OCI-LY3 (cell line): Measurements from ENCODE around the gene SEC61A2.
A peak's percentile ranks its signal among the peaks of the same experiment; 100 is the strongest.

Source experiments
- H2AFZ ChIP-seq: fragments of 200-600, 300-600 bp; shearing (Covaris generic); 2 replicates; pipeline ENCODE4 v1.6.0; 2014; ENCODE audit warnings: antibody characterized with exemption, low read depth, low read length
- H3K27ac ChIP-seq: fragments of 200-600, 300-600 bp; sonication (generic); 2 replicates; pipeline ENCODE4 v1.5.1; 2014; ENCODE audit warnings: mild to moderate bottlenecking, low read length, moderate library complexity, mixed read lengths
- H3K27me3 ChIP-seq: fragments of 200-600, 300-600 bp; sonication (generic); 2 replicates; pipeline ENCODE4 v1.6.1; 2014; ENCODE audit warnings: low read depth, low read length, mixed read lengths
- H3K36me3 ChIP-seq: fragments of 200-600, 300-600 bp; sonication (generic); replicated peaks from 2 replicates; pipeline ENCODE3; 2014; ENCODE audit warnings: low read depth, low read length, mixed read lengths
- H3K4me1 ChIP-seq: fragments of 300-600, 200-600 bp; sonication (generic); 2 replicates; pipeline ENCODE4 v1.6.1; 2014; ENCODE audit warnings: low read length, mixed read lengths
- H3K4me2 ChIP-seq: fragments of 200-600, 300-600 bp; sonication (generic); 2 replicates; pipeline ENCODE4 v1.6.1; 2014; ENCODE audit warnings: low read length, mixed read lengths
- H3K4me3 ChIP-seq: fragments of 300-600, 200-600 bp; sonication (generic); 2 replicates; pipeline ENCODE4 v1.5.1; 2014; ENCODE audit warnings: antibody characterized with exemption, mild to moderate bottlenecking, low read length, moderate library complexity
- H3K79me2 ChIP-seq: fragments of 300-600, 200-600 bp; shearing (Covaris generic); 2 replicates; pipeline ENCODE4 v1.6.1; 2014; ENCODE audit warnings: mild to moderate bottlenecking, low read length, mixed read lengths
- H3K9ac ChIP-seq: fragments of 300-600, 200-600 bp; shearing (Covaris generic); 2 replicates; pipeline ENCODE4 v1.6.0; 2014; ENCODE audit warnings: mild to moderate bottlenecking, low read length, moderate library complexity
- H3K9me3 ChIP-seq: fragments of 200-600, 300-600 bp; shearing (Covaris generic); 2 replicates; pipeline ENCODE4 v1.6.1; 2014; ENCODE audit warnings: low read length, mixed read lengths; ENCODE audit not compliant: insufficient read depth
- H4K20me1 ChIP-seq: fragments of 200-600, 300-600 bp; sonication (generic); 2 replicates; pipeline ENCODE4 v1.6.1; 2016; ENCODE audit warnings: low read length, mixed read lengths; ENCODE audit not compliant: insufficient read depth
- EZH2phosphoT487 ChIP-seq: fragments of 200-600 bp; shearing (Covaris generic); IDR thresholded peaks from 2 replicates; pipeline ENCODE4 v1.6.1; 2018; ENCODE audit warnings: antibody characterized with exemption, mixed run types, low read depth
- TF ChIP-seq, protein P1 (sequence below): fragments of 200-600, 300-600 bp; sonication (generic); IDR thresholded peaks from 2 replicates; pipeline ENCODE4 v1.5.1; 2014; ENCODE audit warnings: antibody characterized with exemption, low read length, low read depth

Gene SEC61A2

DNA sequence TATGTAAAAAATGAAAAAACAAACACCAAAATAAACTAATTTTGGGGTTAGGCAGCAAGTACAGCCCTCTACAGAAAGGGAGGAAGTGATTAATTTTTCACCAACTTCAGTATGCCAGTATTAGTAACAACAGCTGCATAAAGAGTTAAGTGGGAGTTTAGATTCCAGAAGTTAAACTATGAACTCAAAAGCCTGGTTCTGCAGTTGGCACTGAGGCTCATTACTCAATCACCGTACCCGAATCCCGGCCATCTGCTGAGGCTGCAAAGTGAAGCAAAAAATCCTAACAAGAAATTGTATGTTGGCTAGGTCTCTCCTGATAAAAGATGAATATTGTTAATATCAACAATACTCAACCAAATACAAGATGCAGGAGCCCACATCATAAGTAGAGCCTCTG is 62.2 kb downstream of the SEC61A2 start:
- no peaks in the 10 kb centered on the region for H4K20me1 ChIP-seq
- H2AFZ ChIP-seq, result no peak overlapping the region
- H3K27ac ChIP-seq, result no peak overlapping the region
- no peak overlapping the region for H3K4me3 ChIP-seq
- H3K9me3 ChIP-seq, result no peaks in the 10 kb centered on the region
- H3K79me2 ChIP-seq, result peaks cover 86% of the 10 kb centered on the region
- no peaks in the 10 kb centered on the region for H3K27me3 ChIP-seq
- H3K4me1 ChIP-seq, result peaks cover 12% of the 10 kb centered on the region
- H3K36me3 ChIP-seq, result peaks cover 4% of the 10 kb centered on the region
- H3K4me2 ChIP-seq, result no peak overlapping the region
- TF ChIP-seq, protein P1, sequence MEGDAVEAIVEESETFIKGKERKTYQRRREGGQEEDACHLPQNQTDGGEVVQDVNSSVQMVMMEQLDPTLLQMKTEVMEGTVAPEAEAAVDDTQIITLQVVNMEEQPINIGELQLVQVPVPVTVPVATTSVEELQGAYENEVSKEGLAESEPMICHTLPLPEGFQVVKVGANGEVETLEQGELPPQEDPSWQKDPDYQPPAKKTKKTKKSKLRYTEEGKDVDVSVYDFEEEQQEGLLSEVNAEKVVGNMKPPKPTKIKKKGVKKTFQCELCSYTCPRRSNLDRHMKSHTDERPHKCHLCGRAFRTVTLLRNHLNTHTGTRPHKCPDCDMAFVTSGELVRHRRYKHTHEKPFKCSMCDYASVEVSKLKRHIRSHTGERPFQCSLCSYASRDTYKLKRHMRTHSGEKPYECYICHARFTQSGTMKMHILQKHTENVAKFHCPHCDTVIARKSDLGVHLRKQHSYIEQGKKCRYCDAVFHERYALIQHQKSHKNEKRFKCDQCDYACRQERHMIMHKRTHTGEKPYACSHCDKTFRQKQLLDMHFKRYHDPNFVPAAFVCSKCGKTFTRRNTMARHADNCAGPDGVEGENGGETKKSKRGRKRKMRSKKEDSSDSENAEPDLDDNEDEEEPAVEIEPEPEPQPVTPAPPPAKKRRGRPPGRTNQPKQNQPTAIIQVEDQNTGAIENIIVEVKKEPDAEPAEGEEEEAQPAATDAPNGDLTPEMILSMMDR, result no peak
- no peak for TF ChIP-seq EZH2phosphoT487
- no peak overlapping the region for H3K9ac ChIP-seq

DNA sequence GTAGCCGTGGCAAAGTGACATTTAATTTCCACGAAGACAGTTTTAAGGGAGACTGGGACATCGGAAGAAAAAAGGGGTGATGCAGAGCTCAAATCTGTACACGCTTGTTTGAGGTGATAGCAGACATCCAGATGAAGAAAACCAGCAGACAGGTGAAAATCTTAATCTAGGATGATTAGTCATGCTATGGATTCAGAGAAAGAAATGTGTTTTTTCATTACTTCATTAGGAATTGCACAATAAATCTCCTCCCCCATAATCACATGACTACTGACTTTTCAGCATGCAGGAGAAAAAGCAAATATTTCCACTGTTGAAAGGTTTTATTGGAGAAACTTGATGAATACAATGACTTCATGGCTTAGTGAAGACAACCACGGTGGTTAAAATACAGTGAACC is 63.7 kb downstream of the SEC61A2 start:
- H3K4me3 ChIP-seq, result no peak overlapping the region
- H3K4me1 ChIP-seq, result peaks cover 17% of the 10 kb centered on the region
- H3K27me3 ChIP-seq, result no peaks in the 10 kb centered on the region
- H3K9ac ChIP-seq, result no peak overlapping the region
- no peak overlapping the region for H2AFZ ChIP-seq
- no peaks in the 10 kb centered on the region for H3K9me3 ChIP-seq
- H3K27ac ChIP-seq, result no peak overlapping the region
- H4K20me1 ChIP-seq, result no peaks in the 10 kb centered on the region
- H3K4me2 ChIP-seq, result no peak overlapping the region
- H3K79me2 ChIP-seq, result peaks cover 93% of the 10 kb centered on the region
- no peak for TF ChIP-seq EZH2phosphoT487
- TF ChIP-seq, protein P1, result no peak
- peaks cover 4% of the 10 kb centered on the region for H3K36me3 ChIP-seq

DNA sequence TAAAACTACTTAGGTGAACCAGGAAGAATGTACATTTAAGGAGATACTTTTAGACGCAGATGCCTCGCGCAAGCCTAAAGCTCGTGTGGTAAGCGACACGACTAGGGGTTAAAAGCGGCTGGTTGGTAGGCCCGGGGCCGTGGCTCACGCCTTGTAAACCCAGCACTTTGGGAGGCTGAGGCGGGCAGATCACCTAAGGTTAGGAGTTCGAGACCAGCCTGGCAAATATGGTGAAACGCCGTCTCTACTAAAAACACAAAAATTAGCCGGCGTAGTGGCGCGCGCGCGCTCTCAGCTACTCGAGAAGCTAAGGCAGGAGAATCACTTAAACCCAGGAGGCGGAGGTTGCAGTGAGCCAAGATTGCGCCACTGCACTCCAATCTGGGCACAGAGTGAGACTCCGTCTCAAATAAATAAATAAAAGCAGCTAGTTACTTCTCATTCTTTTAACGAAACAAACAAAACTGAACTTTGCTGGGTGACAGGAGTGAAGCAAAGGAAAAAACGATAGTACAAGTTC is 65.3 kb downstream of the SEC61A2 start:
- Histone ChIP-seq H3K9me3 (no peaks in the 10 kb centered on the region), H3K79me2 (peaks cover 96% of the 10 kb centered on the region), H3K4me3 (peak overlapping the region; percentile 100), H2AFZ (peak overlapping the region; percentile 91; the same call in 1 of the 2 replicates), H3K4me2 (peak overlapping the region; percentile 74), H3K9ac (peak overlapping the region; percentile 95), H3K4me1 (peaks cover 31% of the 10 kb centered on the region), H3K27me3 (no peaks in the 10 kb centered on the region), H3K27ac (peak overlapping the region; percentile 91), H3K36me3 (peaks cover 8% of the 10 kb centered on the region), H4K20me1 (no peaks in the 10 kb centered on the region)
- no peak for TF ChIP-seq EZH2phosphoT487
- TF ChIP-seq, protein P1, result no peak

DNA sequence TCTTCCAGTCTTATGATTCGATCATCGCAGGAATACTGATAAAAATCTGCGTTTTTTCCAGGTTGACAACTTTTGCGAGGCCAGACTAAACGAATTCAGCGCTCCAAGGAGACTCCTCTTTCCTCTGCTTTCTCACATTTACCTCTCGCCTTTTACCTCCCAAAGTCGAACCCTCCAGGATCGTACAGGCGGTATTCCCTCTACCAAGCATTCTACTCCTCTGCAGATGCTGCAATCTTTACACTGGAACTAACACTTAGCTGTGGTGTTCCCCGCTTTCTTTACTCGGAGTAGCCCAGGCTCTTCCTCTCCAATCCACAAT is 65.8 kb downstream of the SEC61A2 start:
- Histone ChIP-seq H3K4me1 (peaks cover 31% of the 10 kb centered on the region), H3K9ac (peak overlapping the region; percentile 95), H3K9me3 (no peaks in the 10 kb centered on the region), H3K79me2 (peaks cover 95% of the 10 kb centered on the region), H3K27ac (peak overlapping the region; percentile 91), H3K4me3 (peak overlapping the region; percentile 100), H4K20me1 (no peaks in the 10 kb centered on the region), H3K4me2 (peak overlapping the region; percentile 74), H3K27me3 (no peaks in the 10 kb centered on the region), H2AFZ (peak overlapping the region; percentile 91), H3K36me3 (peaks cover 8% of the 10 kb centered on the region)
- no peak for TF ChIP-seq EZH2phosphoT487
